NOMO-1 treated with DMSO at 0.1 percent for 48 hours (cell line): Measurements from ENCODE around the gene GPC6.
"Not testable (repeated sequence)": the region's sequence is repeated elsewhere in the genome, so short reads cannot be mapped to it uniquely, and the experiment has no call there.

Experiments used
- DNase-seq: peaks from one replicate; lab custom pipeline; 2025; ENCODE audit not compliant: unreplicated experiment; lab: John Stamatoyannopoulos, UW

The GPC6 gene

GRCh38 chr13:93422980-93423543, 196.5 kb downstream of the GPC6 start:
- no peak for DNase-seq

DNA sequence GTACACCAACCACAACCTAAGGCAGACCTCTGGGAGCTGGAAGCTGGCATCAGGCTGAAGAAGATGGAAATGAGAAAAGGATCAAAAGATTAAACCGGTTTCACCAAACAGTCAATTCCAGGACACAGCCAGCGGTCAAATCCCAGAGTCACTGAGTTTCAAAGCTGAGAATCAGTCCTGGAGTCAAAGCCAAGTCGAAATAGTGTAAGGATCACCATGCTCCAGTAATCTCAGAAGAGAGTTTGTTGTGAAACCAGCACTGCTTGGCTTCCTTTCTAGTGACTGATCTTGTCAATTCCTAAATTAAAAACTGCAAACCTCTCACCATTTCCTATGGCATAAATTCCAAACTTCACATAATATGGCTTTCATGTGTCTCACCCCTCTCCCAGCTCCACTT, 198.8 kb downstream of the GPC6 start:
- no peak for DNase-seq

DNA sequence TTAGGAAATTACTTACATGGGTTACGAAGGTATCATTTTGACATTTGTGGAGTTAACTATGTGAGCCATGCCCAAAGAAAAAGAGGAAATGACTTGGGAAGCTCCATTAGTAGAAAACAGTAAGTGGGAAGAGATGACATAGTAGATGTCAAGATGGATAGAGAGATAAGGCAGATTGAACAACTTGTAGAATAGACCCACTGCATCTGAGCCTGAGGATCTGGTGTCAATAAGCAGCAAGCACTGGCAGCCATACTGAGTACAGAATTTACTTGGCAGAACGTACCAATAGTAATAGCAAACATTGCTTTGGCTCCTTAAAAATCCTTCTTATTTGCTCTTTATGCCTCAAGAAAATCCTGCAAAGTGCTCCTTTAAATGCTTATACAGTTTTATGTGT, 203.8 kb downstream of the GPC6 start:
- no peak for DNase-seq

DNA sequence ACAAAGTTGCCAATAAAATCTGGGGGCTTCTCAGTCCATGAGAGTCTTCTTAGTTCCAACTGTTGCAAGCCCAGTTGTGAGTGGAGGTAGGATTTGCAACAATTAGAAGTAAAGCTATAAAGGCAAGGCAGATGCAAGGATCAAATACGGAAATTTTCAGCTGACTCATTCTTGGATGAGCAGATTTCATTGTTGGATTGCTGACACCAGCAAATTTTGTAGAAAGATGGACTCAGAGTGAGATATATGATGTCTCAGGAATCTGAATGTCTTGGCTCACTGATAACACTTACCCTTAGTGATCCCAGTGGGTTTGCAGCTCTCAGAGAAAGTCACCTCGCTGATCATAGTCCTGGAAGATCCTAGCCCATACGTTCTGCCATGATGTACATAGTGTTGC, 209.0 kb downstream of the GPC6 start:
- DNase-seq, result no peak

DNA sequence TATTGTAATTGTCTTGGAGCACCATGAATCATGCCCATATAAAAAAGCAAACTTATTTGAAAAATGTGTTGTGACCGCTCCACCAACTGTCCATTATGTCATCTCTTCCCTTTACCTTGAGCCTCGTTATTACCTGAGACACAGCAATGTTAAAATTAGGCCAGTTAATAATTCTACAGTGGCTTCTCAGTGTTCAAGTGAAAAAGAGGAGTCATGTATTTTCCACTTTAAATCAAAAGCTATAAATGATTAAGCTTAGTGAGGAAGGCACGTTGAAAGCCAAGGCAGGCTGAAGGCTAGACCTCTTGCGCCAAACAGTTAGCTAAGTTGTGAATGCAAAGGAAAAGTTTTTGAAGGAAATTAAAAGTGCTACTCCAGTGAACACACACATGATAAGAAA, 210.5 kb downstream of the GPC6 start:
- no peak for DNase-seq

DNA sequence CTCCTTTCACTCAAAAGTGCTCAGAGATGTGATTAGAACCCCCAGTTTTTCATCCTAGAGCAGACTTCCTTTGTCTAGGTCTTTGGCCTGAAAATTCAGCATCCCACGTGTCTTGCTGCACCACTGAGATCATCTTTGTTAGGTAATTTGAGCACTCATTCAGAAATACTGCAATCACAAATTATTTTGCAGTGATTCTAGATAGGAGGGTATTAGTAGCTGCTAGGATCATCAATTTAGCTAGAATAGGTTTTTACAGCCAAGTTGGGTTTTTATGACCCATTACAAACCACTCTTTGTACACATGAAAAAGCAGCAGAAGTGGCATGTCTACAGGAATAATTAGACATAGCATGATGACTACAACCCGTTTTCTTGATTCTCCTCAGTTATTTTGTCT, 219.6 kb downstream of the GPC6 start:
- DNase-seq, result no peak

- no peak for DNase-seq
These were observed 223.6 kb downstream of the GPC6 start for GRCh38 chr13:93450191-93450621.

- DNase-seq, result no peak
These were observed 224.2 kb downstream of the GPC6 start for GRCh38 chr13:93450761-93451160.

DNA sequence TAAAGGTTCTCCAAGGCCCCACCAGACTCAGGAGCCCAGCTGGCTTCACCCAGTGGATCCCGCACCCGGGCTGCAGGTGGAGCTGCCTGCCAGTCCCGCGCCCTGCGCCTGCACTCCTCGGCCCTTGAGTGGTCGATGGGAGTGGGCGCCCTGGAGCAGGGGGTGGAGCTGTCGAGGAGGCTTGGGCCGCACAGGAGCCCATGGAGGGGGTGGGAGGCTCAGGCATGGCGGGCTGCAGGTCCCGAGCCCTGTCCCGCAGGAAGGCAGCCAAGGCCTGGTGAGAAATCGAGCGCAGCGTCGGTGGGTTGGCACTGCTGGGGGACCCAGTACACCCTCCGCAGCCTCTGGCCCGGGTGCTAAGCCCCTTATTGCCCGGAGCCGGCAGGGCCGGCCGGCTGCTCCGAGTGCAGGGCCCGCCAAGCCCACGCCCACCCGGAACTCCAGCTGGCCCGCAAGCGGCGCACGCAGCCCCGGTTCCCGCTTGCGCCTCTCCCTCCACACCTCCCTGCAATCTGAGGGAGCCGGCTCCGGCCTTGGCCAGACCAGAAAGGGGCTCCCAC, 228.1 kb downstream of the GPC6 start:
- DNase-seq, result not testable (repeated sequence)

DNA sequence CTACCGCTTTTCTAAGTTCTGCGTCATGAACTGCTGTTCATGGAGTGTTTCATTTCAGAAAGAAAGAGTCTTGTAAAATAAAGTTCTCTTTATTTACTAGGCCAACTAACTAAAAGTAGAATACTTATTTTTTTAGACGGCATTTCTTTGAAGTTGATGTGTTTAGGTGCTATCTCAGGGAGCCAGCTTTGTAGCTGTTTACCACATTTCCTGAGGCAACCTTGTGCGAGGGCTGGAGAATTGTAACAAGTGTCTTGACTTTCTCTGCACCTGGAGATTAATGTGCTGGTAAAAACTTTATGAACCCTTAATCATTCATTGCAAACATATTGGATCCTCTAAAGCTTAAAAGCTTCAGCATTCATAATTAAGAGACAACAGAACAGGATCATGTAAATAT, 229.3 kb downstream of the GPC6 start:
- DNase-seq, result no peak

GRCh38 chr13:93460005-93460404, 233.4 kb downstream of the GPC6 start:
- DNase-seq, result no peak

DNA sequence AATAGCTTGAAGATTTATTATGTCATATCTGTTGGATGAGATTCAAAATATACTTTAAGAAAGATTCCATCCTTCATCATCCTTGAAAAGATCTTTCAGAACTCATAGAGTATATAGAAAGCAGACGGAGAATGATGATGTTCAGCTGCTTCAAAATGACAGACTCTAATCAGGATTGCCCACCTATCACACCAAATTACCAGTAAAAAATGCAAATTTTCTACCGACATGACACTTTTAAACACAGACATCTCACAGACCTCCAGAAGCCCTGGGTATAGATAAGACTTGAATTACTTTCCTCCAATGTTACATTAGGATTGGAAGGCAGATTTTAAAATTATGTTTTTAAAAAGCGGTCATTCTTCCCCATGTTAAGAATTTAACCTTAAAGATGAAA, 235.5 kb downstream of the GPC6 start:
- no peak for DNase-seq

DNA sequence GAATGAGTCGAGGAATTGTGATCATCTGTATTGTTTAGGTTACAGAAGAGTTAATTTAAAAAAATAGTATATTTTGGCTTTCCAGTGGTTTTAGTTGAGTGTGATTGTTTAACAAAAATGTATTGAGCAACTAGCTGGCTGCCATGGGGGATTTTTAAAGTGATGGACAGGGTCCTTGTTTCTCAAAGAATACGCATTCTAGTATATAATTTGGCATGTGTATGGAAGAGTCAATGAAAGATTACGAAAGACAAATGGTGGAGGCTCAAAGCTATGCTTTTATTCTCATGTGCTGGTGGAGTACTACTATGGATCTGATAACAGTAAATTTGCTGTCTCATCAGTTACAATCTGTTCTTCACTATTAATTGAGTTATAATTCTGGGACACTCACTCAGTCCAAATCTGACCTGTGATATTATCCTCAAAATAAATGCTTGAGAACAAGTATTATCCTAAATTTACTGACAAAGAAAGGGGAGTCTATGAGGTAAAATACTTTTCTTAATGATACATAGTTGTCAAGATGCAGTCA, 240.0 kb downstream of the GPC6 start:
- DNase-seq, result no peak

- no peak for DNase-seq
These were observed 240.6 kb downstream of the GPC6 start for GRCh38 chr13:93467175-93467574.

GRCh38 chr13:93468433-93468832, 241.8 kb downstream of the GPC6 start:
- no peak for DNase-seq

- no peak for DNase-seq
These were observed 245.7 kb downstream of the GPC6 start for GRCh38 chr13:93472296-93472695.

DNA sequence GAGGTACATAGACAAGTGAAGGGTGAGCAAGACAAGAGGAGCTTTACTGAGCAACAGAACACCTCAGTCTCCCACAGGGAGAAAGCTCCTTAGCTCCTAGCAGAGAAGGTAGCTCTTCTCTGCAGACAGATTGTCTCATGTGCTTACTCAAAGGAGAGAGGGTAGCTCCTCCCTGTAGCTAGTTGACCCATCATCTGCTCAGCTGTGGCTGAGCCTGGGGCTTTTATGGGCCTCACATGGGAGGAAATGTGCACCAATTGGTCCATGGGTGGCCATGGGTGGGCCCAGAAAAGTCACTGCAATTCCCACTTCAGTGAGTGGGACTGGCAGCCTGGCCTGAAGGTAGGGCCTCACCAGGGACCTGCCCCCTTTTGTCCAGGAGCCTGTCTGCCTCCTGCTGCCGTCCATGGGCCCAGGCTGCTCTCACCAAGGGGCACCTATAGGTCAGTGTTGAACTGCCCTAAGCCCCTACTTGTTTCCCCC, 246.2 kb downstream of the GPC6 start:
- DNase-seq, result no peak

DNA sequence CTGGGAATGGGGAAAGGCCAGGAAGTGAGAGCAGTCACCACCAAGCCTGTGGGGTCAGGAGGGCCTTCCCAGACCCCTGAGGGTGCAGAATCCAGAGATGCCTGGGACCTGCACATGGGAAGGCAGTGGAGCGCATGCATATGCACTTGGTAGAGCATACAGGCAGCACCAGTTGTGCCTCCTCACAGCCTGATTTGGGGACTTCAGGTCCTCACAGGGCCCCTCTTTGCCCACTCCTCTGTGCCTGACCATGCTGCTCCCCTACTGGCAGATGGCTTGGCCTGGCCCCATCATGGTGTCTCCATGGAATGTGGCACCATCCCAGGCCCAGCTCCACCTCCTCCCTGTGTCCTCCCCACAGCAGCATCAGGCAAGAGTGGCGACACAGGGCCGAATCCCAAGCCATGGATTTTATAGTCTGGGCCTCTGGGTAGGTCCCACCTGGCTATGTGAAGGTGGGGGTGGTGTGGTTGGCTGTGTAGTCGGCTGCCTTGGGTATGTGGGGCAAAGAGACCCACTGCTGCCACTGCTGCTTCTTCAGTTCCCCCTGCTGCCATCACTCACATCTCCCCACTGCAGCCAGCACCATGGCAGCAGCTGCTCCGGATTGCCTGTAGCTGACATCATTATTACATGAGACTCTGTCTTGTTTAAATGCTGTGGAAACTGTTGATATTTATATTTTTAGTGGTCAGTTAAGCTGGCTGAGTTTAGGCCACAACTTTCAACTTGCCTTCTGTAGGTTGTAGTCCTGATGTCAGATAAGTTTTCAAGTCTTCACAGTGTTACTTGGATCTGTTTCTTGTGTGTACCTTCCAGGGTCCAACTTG, 247.0 kb downstream of the GPC6 start:
- DNase-seq, result no peak

DNA sequence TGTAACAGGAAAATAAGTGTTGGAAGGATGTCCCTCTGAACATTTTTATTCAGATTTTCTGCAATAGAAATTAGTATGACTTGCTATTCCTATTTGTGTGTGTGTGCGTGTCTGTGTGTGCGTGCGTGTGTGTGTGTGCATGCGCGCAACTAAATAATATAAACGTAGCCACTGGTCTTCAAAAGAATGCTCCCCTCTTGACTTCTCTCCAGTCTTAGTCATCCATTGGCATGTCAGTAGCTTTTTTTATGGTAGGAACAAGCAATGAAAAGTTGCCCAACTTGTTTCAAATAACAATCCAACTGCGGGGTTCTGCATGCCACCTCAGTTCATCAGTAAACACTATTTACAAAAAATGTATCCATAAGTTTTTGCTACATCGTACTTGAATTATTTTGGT, 249.6 kb downstream of the GPC6 start:
- DNase-seq, result no peak

DNA sequence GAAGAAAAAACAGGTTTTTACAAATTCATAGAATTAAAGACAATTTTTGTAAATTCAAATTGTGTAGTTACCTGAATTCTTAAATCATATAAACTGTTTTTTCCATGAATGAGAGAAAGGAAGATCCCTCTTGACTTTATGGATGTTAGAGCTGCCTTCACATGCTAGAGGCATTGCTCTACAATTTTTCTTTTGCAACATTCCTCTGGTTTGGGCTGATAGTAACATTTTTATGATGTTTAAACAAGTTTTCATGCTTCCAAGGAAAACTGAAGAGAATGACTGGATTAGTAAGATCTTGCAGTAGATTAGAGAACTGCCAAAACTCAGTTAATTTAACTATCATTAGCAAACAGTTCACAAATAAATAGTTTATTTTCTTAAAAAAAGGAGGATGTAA, 250.6 kb downstream of the GPC6 start:
- DNase-seq, result no peak

- DNase-seq, result no peak
These were observed 254.0 kb downstream of the GPC6 start for GRCh38 chr13:93480553-93481106.

DNA sequence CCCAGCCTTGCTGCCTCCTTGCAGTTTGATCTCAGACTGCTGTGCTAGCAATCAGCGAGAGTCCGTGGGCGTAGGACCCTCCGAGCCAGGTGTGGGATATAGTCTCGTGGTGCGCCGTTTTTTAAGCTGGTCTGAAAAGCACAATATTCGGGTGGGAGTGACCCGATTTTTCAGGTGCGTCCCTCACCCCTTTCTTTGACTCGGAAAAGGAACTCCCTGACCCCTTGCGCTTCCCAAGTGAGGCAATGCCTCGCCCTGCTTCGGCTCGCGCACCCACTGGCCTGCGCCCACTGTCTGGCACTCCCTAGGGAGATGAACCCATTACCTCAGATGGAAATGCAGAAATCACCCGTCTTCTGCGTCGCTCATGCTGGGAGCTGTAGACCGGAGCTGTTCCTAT, 269.5 kb downstream of the GPC6 start:
- not testable (repeated sequence) for DNase-seq
